DOHH2 (cell line): ENCODE results near the gene NFIL3.

ENCODE experiments used
- H3F3A ChIP-seq: fragments of 200-600 bp; sonication (generic), shearing (Covaris generic); 2 replicates; pipeline ENCODE4 v1.6.0; 2016; ENCODE audit warnings: antibody characterized with exemption, mild to moderate bottlenecking; ENCODE audit not compliant: control insufficient read depth, insufficient read depth
- H3K27ac ChIP-seq: fragments of 200-600 bp; sonication (generic); 2 replicates; pipeline ENCODE4 v1.5.1; 2014; ENCODE audit warnings: low read depth, mild to moderate bottlenecking, low read length, moderate library complexity
- H3K27me3 ChIP-seq: fragments of 200-600 bp; sonication (generic); 2 replicates; pipeline ENCODE4 v1.6.1; 2014; ENCODE audit warnings: mild to moderate bottlenecking, low read length, mixed read lengths; ENCODE audit not compliant: control insufficient read depth
- H3K36me3 ChIP-seq: fragments of 200-600 bp; sonication (generic); 2 replicates; pipeline ENCODE4 v1.6.1; 2014; ENCODE audit warnings: mild to moderate bottlenecking, low read length, moderate library complexity, mixed read lengths; ENCODE audit not compliant: control insufficient read depth
- H3K4me1 ChIP-seq: fragments of 200-600 bp; sonication (generic); 2 replicates; pipeline ENCODE4 v1.6.1; 2014; ENCODE audit warnings: mild to moderate bottlenecking, low read length, mixed read lengths; ENCODE audit not compliant: control insufficient read depth
- H3K4me2 ChIP-seq: fragments of 200-600 bp; sonication (generic); 2 replicates; pipeline ENCODE4 v1.6.0; 2014; ENCODE audit warnings: mild to moderate bottlenecking, low read length, moderate library complexity
- H3K4me3 ChIP-seq: fragments of 200-600 bp; sonication (generic); 2 replicates; pipeline ENCODE4 v1.5.1; 2014; ENCODE audit warnings: mild to moderate bottlenecking, low read length, mixed read lengths
- H3K79me2 ChIP-seq: fragments of 200-600 bp; sonication (generic); 2 replicates; pipeline ENCODE4 v1.6.1; 2014; ENCODE audit warnings: mild to moderate bottlenecking, low read length, mixed read lengths; ENCODE audit not compliant: control insufficient read depth
- H3K9me2 ChIP-seq: fragments of 200-600 bp; sonication (generic); replicated peaks from 2 replicates; pipeline ENCODE4 v1.6.1; 2014; ENCODE audit warnings: mild to moderate bottlenecking, low read length, mixed read lengths; ENCODE audit not compliant: control insufficient read depth
- H3K9me3 ChIP-seq: fragments of 200-600 bp; sonication (generic); 2 replicates; pipeline ENCODE4 v1.6.1; 2014; ENCODE audit warnings: antibody characterized with exemption, low read length, mixed read lengths; ENCODE audit not compliant: control insufficient read depth, insufficient read depth
- H4K20me1 ChIP-seq: fragments of 200-600 bp; sonication (generic); 2 replicates; pipeline ENCODE4 v1.6.0; 2014; ENCODE audit warnings: low read depth, mild to moderate bottlenecking, antibody characterized with exemption, low read length, moderate library complexity; ENCODE audit not compliant: control insufficient read depth, insufficient read depth
- EZH2phosphoT487 ChIP-seq: fragments of 200-600 bp; sonication (generic); IDR thresholded peaks from 2 replicates; pipeline ENCODE4 v1.6.1; 2017; ENCODE audit warnings: borderline replicate concordance, mild to moderate bottlenecking, antibody characterized with exemption, low read length, moderate library complexity, mixed read lengths
- TF ChIP-seq, protein P1 (sequence below): fragments of 200-600 bp; sonication (generic); IDR thresholded peaks from one replicate; pipeline ENCODE4 v1.5.1; 2014; ENCODE audit warnings: antibody characterized with exemption, mild to moderate bottlenecking, low read depth, low read length; ENCODE audit not compliant: poor library complexity, severe bottlenecking

NFIL3 gene

GRCh38 chr9:91412941-91413340 lies 10.7 kb downstream of the NFIL3 start:
- no peak overlapping the region for H3K27ac ChIP-seq
- peaks cover 15% of the 10 kb centered on the region for H3K27me3 ChIP-seq
- H3K9me3 ChIP-seq, result no peaks in the 10 kb centered on the region
- H3K4me1 ChIP-seq, result peaks cover 5% of the 10 kb centered on the region; the same call in 1 of the 2 replicates
- no peaks in the 10 kb centered on the region for H3K9me2 ChIP-seq
- no peaks in the 10 kb centered on the region for H3K36me3 ChIP-seq
- H4K20me1 ChIP-seq, result no peaks in the 10 kb centered on the region
- no peaks in the 10 kb centered on the region for H3F3A ChIP-seq
- H3K79me2 ChIP-seq, result no peaks in the 10 kb centered on the region
- H3K4me2 ChIP-seq, result no peak overlapping the region
- TF ChIP-seq EZH2phosphoT487, result no peak
- TF ChIP-seq, protein P1, sequence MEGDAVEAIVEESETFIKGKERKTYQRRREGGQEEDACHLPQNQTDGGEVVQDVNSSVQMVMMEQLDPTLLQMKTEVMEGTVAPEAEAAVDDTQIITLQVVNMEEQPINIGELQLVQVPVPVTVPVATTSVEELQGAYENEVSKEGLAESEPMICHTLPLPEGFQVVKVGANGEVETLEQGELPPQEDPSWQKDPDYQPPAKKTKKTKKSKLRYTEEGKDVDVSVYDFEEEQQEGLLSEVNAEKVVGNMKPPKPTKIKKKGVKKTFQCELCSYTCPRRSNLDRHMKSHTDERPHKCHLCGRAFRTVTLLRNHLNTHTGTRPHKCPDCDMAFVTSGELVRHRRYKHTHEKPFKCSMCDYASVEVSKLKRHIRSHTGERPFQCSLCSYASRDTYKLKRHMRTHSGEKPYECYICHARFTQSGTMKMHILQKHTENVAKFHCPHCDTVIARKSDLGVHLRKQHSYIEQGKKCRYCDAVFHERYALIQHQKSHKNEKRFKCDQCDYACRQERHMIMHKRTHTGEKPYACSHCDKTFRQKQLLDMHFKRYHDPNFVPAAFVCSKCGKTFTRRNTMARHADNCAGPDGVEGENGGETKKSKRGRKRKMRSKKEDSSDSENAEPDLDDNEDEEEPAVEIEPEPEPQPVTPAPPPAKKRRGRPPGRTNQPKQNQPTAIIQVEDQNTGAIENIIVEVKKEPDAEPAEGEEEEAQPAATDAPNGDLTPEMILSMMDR, result no peak
- H3K4me3 ChIP-seq, result no peak overlapping the region

- Histone ChIP-seq H3K4me3 (no peak overlapping the region), H3K4me1 (peaks cover 5% of the 10 kb centered on the region; the same call in 1 of the 2 replicates), H3F3A (no peaks in the 10 kb centered on the region), H3K27ac (no peak overlapping the region), H3K9me3 (no peaks in the 10 kb centered on the region), H3K4me2 (no peak overlapping the region), H3K9me2 (no peaks in the 10 kb centered on the region), H4K20me1 (no peaks in the 10 kb centered on the region), H3K36me3 (no peaks in the 10 kb centered on the region), H3K27me3 (peaks cover 9% of the 10 kb centered on the region), H3K79me2 (no peaks in the 10 kb centered on the region)
- TF ChIP-seq, protein P1, result no peak
- no peak for TF ChIP-seq EZH2phosphoT487
Observed at GRCh38 chr9:91411096-91411771, 12.4 kb downstream of the NFIL3 start.

DNA sequence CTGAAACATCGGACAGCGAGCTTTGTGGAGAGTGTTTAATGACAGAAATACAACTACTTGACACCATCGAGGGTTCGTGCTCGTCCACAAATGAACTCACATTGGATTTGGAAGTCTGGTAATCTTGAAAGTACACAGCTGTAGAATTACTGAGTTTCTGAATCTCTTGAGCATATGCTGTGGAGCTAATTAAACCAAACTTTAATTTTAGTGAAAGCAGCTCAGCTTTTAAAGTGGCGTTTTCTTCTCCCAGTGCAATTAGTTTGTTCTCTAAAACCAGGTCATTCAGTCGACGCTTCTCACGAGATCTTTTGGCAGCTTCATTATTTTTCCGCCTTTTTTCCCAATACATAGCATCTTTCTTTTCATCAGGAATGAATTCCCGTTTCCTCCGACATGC lies 13.5 kb downstream of the NFIL3 start:
- Histone ChIP-seq H3K27ac (no peak overlapping the region), H3K4me1 (peaks cover 5% of the 10 kb centered on the region; the same call in 1 of the 2 replicates), H3K4me3 (no peak overlapping the region), H3F3A (no peaks in the 10 kb centered on the region), H3K9me2 (no peaks in the 10 kb centered on the region), H3K9me3 (no peaks in the 10 kb centered on the region), H3K36me3 (no peaks in the 10 kb centered on the region), H3K4me2 (no peak overlapping the region), H4K20me1 (no peaks in the 10 kb centered on the region), H3K79me2 (no peaks in the 10 kb centered on the region), H3K27me3 (peaks cover 6% of the 10 kb centered on the region; the same call in 1 of the 2 replicates)
- TF ChIP-seq EZH2phosphoT487, result no peak
- TF ChIP-seq, protein P1, result no peak
